ENCODE data around the gene MED20. TPM values are rescaled to one million over a fixed set of nuclear protein-coding genes. Genes with fewer than 3 reads are reported as not detected.
A peak's percentile ranks its signal among the peaks of the same experiment; 100 is the strongest.

Gene MED20
- polyA plus RNA-seq, 1 of the 3 experiments (the other 2 are of a cell fraction) = 25.1 TPM

DNA sequence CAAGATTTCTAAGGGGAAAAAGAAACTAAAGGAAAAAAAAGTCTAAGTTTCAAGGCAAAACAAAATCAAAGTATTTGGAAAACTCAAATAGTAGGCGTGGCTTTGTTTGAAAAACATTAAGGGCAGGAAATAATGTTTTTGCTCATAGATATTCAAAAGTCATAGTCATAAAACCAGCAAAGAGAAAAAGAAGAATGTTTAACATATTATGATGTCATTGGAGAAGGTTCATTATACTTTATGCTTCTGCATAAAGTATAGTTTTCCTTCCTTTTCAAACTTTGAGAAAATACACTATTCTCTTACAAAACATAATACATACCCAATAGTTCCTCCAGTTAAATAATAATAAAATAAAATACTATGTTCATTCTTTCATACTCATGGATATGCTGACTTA, 39.4 kb downstream of the MED20 start:
- Histone ChIP-seq H4K20me1 (ENCODE audit: insufficient read depth) (no peaks in the 10 kb centered on the region), H3K4me1 (ENCODE audit: control insufficient read depth in 1 of 2, insufficient read depth in 2 of 2, low read depth in 1 of 2, low read length in 1 of 2) (no peaks in the 10 kb centered on the region), H3K36me3 (replicated peaks in 1 of 2; ENCODE audit: control insufficient read depth in 1 of 2, insufficient read depth in 2 of 2, low read length in 1 of 2) (no peaks in the 10 kb centered on the region), H3K4me2 (no peak overlapping the region), H3K9ac (no peak overlapping the region), H3K79me2 (ENCODE audit: insufficient read depth) (no peaks in the 10 kb centered on the region), H3K27ac (ENCODE audit: low read depth in 2 of 2, low read length in 1 of 2) (no peak overlapping the region), H3F3A (replicated peaks; ENCODE audit: insufficient read depth) (peaks cover 11% of the 10 kb centered on the region), H3K27me3 (ENCODE audit: insufficient read depth) (no peaks in the 10 kb centered on the region), H3K9me3 (no peaks in the 10 kb centered on the region), H3K4me3 (ENCODE audit: low read depth in 2 of 2, low read length in 1 of 2) (no peak overlapping the region), H3K9me2 (no peaks in the 10 kb centered on the region), H2AFZ (ENCODE audit: low read depth) (no peak overlapping the region)
- TF ChIP-seq, protein P1, sequence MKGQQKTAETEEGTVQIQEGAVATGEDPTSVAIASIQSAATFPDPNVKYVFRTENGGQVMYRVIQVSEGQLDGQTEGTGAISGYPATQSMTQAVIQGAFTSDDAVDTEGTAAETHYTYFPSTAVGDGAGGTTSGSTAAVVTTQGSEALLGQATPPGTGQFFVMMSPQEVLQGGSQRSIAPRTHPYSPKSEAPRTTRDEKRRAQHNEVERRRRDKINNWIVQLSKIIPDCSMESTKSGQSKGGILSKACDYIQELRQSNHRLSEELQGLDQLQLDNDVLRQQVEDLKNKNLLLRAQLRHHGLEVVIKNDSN (IDR thresholded peaks at IDR 0.05; ENCODE audit: borderline replicate concordance, low read depth) = no peak
- TF ChIP-seq, protein P2, sequence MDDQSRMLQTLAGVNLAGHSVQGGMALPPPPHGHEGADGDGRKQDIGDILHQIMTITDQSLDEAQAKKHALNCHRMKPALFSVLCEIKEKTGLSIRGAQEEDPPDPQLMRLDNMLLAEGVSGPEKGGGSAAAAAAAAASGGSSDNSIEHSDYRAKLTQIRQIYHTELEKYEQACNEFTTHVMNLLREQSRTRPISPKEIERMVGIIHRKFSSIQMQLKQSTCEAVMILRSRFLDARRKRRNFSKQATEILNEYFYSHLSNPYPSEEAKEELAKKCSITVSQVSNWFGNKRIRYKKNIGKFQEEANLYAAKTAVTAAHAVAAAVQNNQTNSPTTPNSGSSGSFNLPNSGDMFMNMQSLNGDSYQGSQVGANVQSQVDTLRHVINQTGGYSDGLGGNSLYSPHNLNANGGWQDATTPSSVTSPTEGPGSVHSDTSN (IDR thresholded peaks at IDR 0.05) = no peak
- no peak for TF ChIP-seq NFIC (IDR thresholded peaks at IDR 0.05; ENCODE audit: borderline replicate concordance)
- no peak for TF ChIP-seq FOXJ3 (CRISPR knock-in tag; IDR thresholded peaks at IDR 0.05)
- no peak for TF ChIP-seq TEAD4 (IDR thresholded peaks at IDR 0.05; ENCODE audit: borderline replicate concordance, insufficient read depth)
- TF ChIP-seq RFX5 (IDR thresholded peaks at IDR 0.05; ENCODE audit: low read length) = no peak
- no peak for TF ChIP-seq REST (IDR thresholded peaks at IDR 0.05; ENCODE audit: low read depth, low read length)
- TF ChIP-seq NRF1 (IDR thresholded peaks at IDR 0.05; ENCODE audit: low read depth, low read length) = no peak
- no peak for TF ChIP-seq FOXM1 (IDR thresholded peaks at IDR 0.05; ENCODE audit: low read depth)
- TF ChIP-seq, protein P3, sequence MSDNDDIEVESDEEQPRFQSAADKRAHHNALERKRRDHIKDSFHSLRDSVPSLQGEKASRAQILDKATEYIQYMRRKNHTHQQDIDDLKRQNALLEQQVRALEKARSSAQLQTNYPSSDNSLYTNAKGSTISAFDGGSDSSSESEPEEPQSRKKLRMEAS (IDR thresholded peaks at IDR 0.05; ENCODE audit: low read depth) = no peak
- TF ChIP-seq RAD21 (IDR thresholded peaks at IDR 0.05; ENCODE audit: low read length) = no peak
- 98% methylated on average over 1 of the region's 1 CpG for WGBS (ENCODE audit: low lambda C conversion rate)
- ChIA-PET CTCF (interaction anchor here (1.5 kb wide), 1 partner anchor 10 kb away, joined by 3 read pairs; no protein-coding TSS in a partner anchor), POLR2A (no interaction called here)
- DNase-seq = no peak

DNA sequence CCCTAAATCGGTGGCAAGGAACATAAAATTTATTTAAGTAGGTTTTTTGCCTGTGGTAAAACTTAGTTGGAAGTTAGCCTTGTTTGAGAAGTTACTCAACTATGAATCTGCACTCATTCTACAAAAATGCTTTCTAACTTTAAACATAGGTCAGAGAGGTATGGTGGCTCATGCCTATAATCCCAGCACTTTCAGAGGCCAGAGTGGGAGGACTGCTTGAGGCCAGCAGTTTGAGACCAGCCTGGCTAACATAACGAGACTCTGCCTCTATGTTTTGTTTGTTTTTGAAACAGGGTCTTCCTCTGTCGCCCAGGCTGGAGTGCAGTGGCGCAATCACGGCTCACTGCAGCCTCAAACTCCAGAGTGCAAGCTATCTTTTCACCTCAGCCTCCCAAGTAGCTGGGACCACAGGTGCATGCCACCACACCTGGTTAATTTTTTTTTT, 42.0 kb downstream of the MED20 start:
- Histone ChIP-seq H3K4me3 (ENCODE audit: low read depth in 2 of 2, low read length in 1 of 2) (no peak overlapping the region), H3K79me2 (ENCODE audit: insufficient read depth) (no peaks in the 10 kb centered on the region), H3F3A (replicated peaks; ENCODE audit: insufficient read depth) (peaks cover 11% of the 10 kb centered on the region), H3K9me2 (no peaks in the 10 kb centered on the region), H3K36me3 (replicated peaks in 1 of 2; ENCODE audit: control insufficient read depth in 1 of 2, insufficient read depth in 2 of 2, low read length in 1 of 2) (no peaks in the 10 kb centered on the region), H3K9me3 (no peaks in the 10 kb centered on the region), H3K27me3 (ENCODE audit: insufficient read depth) (no peaks in the 10 kb centered on the region), H4K20me1 (ENCODE audit: insufficient read depth) (no peaks in the 10 kb centered on the region), H3K4me2 (0 out of 2 replicates have a peak overlapping the region, but pooled peaks have one; percentile 4), H3K9ac (no peak overlapping the region), H2AFZ (ENCODE audit: low read depth) (no peak overlapping the region), H3K27ac (ENCODE audit: low read depth in 2 of 2, low read length in 1 of 2) (peak overlapping the region in 1 of 2 experiments; percentile 25; a peak in 2 of 4 replicates), H3K4me1 (ENCODE audit: control insufficient read depth in 1 of 2, insufficient read depth in 2 of 2, low read depth in 1 of 2, low read length in 1 of 2) (no peaks in the 10 kb centered on the region)
- no peak for DNase-seq
- CTCF ChIA-PET = no interaction called here
- 88% methylated on average over 5 of the region's 5 CpGs for WGBS (ENCODE audit: low lambda C conversion rate)
- POLR2A ChIA-PET = no interaction called here
- TF ChIP-seq, protein P2 (IDR thresholded peaks at IDR 0.05) = no peak
- TF ChIP-seq MXI1 (IDR thresholded peaks at IDR 0.05; ENCODE audit: low read depth, low read length) (no peak), IRF3 (IDR thresholded peaks at IDR 0.05; ENCODE audit: low read depth, low read length) (no peak), YY1 (IDR thresholded peaks at IDR 0.05; ENCODE audit: low read depth) (no peak), TCF12 (IDR thresholded peaks at IDR 0.05) (no peak), GABPA (IDR thresholded peaks at IDR 0.05; ENCODE audit: low read depth) (no peak), REST (IDR thresholded peaks at IDR 0.05; ENCODE audit: low read depth, low read length) (no peak)

All from SK-N-SH (cell line).